HepG2 (cell line): ENCODE data around the gene CTNNBIP1. TPM values are rescaled to one million over a fixed set of nuclear protein-coding genes. Genes with fewer than 3 reads are reported as not detected.

Experiments
- ATAC-seq: fragments of 200-7000 bp; cut with Tn5 transposase; 3 replicates; pipeline ENCODE4 v1.9.1; 2020; ENCODE audit warnings: mild to moderate bottlenecking, moderate library complexity
- BruUV-seq: library from RNA; stranded (reverse); fragments of 400-500 nt; replicated peaks from 2 replicates; lab custom pipeline; 2021; lab: Mats Ljungman, UMichigan
- CTCF ChIA-PET: fragments of 300-600 bp; formaldehyde crosslinking; extraction: SDS; loops from one replicate; lab custom pipeline; 2021; ENCODE audit warnings: low total read pairs, inconsistent platforms, low intra/inter-chr PET ratio; lab: Yijun Ruan, JAX
- POLR2A ChIA-PET: fragments of 350-600 bp; sonication (Branson Sonifier 250); formaldehyde crosslinking; loops from one replicate; lab custom pipeline; 2020; ENCODE audit warnings: antibody characterized with exemption, inconsistent platforms; lab: Yijun Ruan, JAX
- DNase-seq: peaks from one replicate; pipeline ENCODE4 v3.0.0-alpha.2; 2015; ENCODE audit warnings: low spot score
- FAIRE-seq: peaks from 3 replicates; lab custom pipeline; 2011; peaks lifted over from hg19 to GRCh38; lab: Jason Lieb, UNC
- H2AFZ ChIP-seq: one replicate; pipeline ENCODE4 v1.6.1; 2011; ENCODE audit warnings: low read length, inconsistent platforms
- H3K27ac ChIP-seq: fragments of 300-600 bp; 3 replicates; pipeline ENCODE4 v1.8.0; 2011; ENCODE audit warnings: mixed run types, mild to moderate bottlenecking, mixed read lengths, low read length, inconsistent platforms; ENCODE audit not compliant: insufficient read depth; ENCODE audit errors: extremely low read length
- H3K27me3 ChIP-seq, 2 experiments: fragments of 200-600 bp in 1 of 2; 2 replicates in 1 of 2; 3 replicates in 1 of 2; pipeline versions ENCODE4 v1.6.0 to v1.8.0; 2011; ENCODE audit warnings: low read length in 2 of 2, mild to moderate bottlenecking in 2 of 2, moderate library complexity in 2 of 2, inconsistent platforms in 1 of 2; ENCODE audit not compliant: insufficient read depth in 2 of 2, control insufficient read depth in 1 of 2
- H3K36me3 ChIP-seq, 2 experiments: fragments of 200-600 bp in 1 of 2; replicated peaks in 1 of 2; 2 replicates in 1 of 2; 3 replicates in 1 of 2; pipeline versions ENCODE4 v1.5.1 to v1.8.0; 2011; ENCODE audit warnings: low read length in 2 of 2, inconsistent platforms in 1 of 2; ENCODE audit not compliant: insufficient read depth in 2 of 2, control insufficient read depth in 1 of 2
- H3K4me1 ChIP-seq: 2 replicates; pipeline ENCODE4 v1.5.1; 2012; ENCODE audit warnings: low read length, inconsistent platforms; ENCODE audit not compliant: insufficient read depth
- H3K4me2 ChIP-seq: 2 replicates; pipeline ENCODE4 v1.6.0; 2011; ENCODE audit warnings: low read depth, low read length, inconsistent platforms
- H3K4me3 ChIP-seq, 3 experiments: fragments of 200-600 bp in 1 of 3; sonication (generic), shearing (Covaris generic) in 1 of 3; replicated peaks in 1 of 3; 2 replicates each; pipeline ENCODE4 v1.5.1; 2011 to 2016; ENCODE audit warnings: low read length in 3 of 3, inconsistent platforms in 2 of 3, low read depth in 2 of 3, mild to moderate bottlenecking in 2 of 3, control low read depth in 1 of 3, mixed read lengths in 1 of 3; ENCODE audit not compliant: insufficient read depth in 1 of 3
- H3K79me2 ChIP-seq: one replicate; pipeline ENCODE4 v1.6.1; 2011; ENCODE audit warnings: low read length, inconsistent platforms; ENCODE audit not compliant: insufficient read depth
- H3K9ac ChIP-seq: 2 replicates; pipeline ENCODE4 v1.6.0; 2011; ENCODE audit warnings: mild to moderate bottlenecking, low read depth, low read length, inconsistent platforms; ENCODE audit not compliant: insufficient read depth
- H3K9me3 ChIP-seq: 2 replicates; pipeline ENCODE4 v1.5.1; 2012; ENCODE audit warnings: mild to moderate bottlenecking, low read length
- H4K20me1 ChIP-seq: 2 replicates; pipeline ENCODE4 v1.6.0; 2011; ENCODE audit warnings: inconsistent platforms, mild to moderate bottlenecking, low read length, moderate library complexity; ENCODE audit not compliant: insufficient read depth
- CEBPG ChIP-seq: IDR thresholded peaks from 2 replicates; pipeline ENCODE4 v1.6.1; 2016
- HNRNPH1 ChIP-seq: fragments of 200-400 bp; formaldehyde crosslinking; optimal IDR thresholded peaks from 2 replicates; pipeline ENCODE3; 2017; ENCODE audit warnings: mild to moderate bottlenecking, low read depth, low read length
- HNRNPL ChIP-seq: fragments of 200-400 bp; formaldehyde crosslinking; IDR thresholded peaks from 2 replicates; pipeline ENCODE4 v1.6.1; 2017; ENCODE audit warnings: mild to moderate bottlenecking, low read depth, low read length
- KLF13 ChIP-seq: sonication (generic); formaldehyde crosslinking; IDR thresholded peaks from 2 replicates; pipeline ENCODE4 v1.4.0; 2020; ENCODE audit warnings: mild to moderate bottlenecking, missing genetic modification reagents
- NKX3-1 ChIP-seq: sonication (generic); formaldehyde crosslinking; IDR thresholded peaks from 2 replicates; pipeline ENCODE4 v1.5.0; 2020; ENCODE audit warnings: missing genetic modification reagents
- PITX1 ChIP-seq: sonication (generic); formaldehyde crosslinking; IDR thresholded peaks from 2 replicates; pipeline ENCODE4 v1.5.1; 2020; ENCODE audit warnings: mild to moderate bottlenecking, missing genetic modification reagents
- TOE1 ChIP-seq: sonication (generic); formaldehyde crosslinking; IDR thresholded peaks from 2 replicates; pipeline ENCODE4 v1.4.0; 2020; ENCODE audit warnings: mild to moderate bottlenecking, missing genetic modification reagents
- XRCC5 ChIP-seq: fragments of 200-400 bp; formaldehyde crosslinking; optimal IDR thresholded peaks from 2 replicates; pipeline ENCODE3; 2017; ENCODE audit warnings: mild to moderate bottlenecking, low read length
- ZBTB20 ChIP-seq: sonication (generic); formaldehyde crosslinking; IDR thresholded peaks from 2 replicates; pipeline ENCODE4 v1.8.1; 2023; ENCODE audit warnings: missing genetic modification reagents, low read depth, mild to moderate bottlenecking, borderline replicate concordance
- ZBTB7A ChIP-seq: sonication (generic); formaldehyde crosslinking; IDR thresholded peaks from 2 replicates; pipeline ENCODE4 v1.8.0; 2022; ENCODE audit warnings: mild to moderate bottlenecking, missing genetic modification reagents
- ZNF720 ChIP-seq: sonication (generic); formaldehyde crosslinking; IDR thresholded peaks from 2 replicates; pipeline ENCODE4 v1.4.0; 2020; ENCODE audit warnings: missing genetic modification reagents
- ZNF839 ChIP-seq: sonication (generic); formaldehyde crosslinking; IDR thresholded peaks from 2 replicates; pipeline ENCODE4 v1.4.0; 2020; ENCODE audit warnings: missing genetic modification reagents, mild to moderate bottlenecking, borderline replicate concordance
- WGBS: methylation state at CpG from one replicate; pipeline ENCODE4 v1.1.6; 2017; ENCODE audit warnings: low lambda C conversion rate; 5-methylcytosine and 5-hydroxymethylcytosine counted together
- in situ Hi-C: cut with HindIII; loops from 2 replicates; pipeline ENCODE4 v1.10.0; 2017; ENCODE audit warnings: low pct_unique_long_range_greater_than_20kb; ENCODE audit not compliant: extremely low pct_ligation_motif_present
- intact Hi-C: fragments of 100-400 bp; cut with micrococcal nuclease; formaldehyde crosslinking; loops from one replicate; pipeline ENCODE4 v1.10.0; 2022; ENCODE audit not compliant: unreplicated experiment
- polyA plus RNA-seq, 8 experiments: library from polyadenylated mRNA; depleted of rRNA in 3 of 8; stranded (reverse) in 7 of 8; unstranded in 1 of 8; fragments of >200 nt; fragmentation: Illumina TruSeq in 4 of 8; extraction: Trizol in 4 of 8; gene quantifications; 2 replicates each; pipeline versions ENCODE4 v1.2.1 to v1.2.3, GENCODE V29; 2011 to 2016; ENCODE audit warnings: low read depth in 4 of 8, missing spikeins in 1 of 8, mixed read lengths in 1 of 8; ENCODE audit not compliant: insufficient read depth in 1 of 8
- total RNA-seq, 5 experiments: library from RNA; depleted of rRNA; stranded (reverse); fragments of >200 nt; fragmentation: Illumina TruSeq; extraction: Trizol; gene quantifications; 2 replicates each; pipeline ENCODE4 v1.2.3, GENCODE V29; 2016; ENCODE audit warnings: low read depth in 1 of 5
- TF ChIP-seq, protein P1 (sequence below): sonication (generic); formaldehyde crosslinking; IDR thresholded peaks from 2 replicates; pipeline ENCODE4 v1.5.0; 2020; ENCODE audit warnings: mild to moderate bottlenecking, missing genetic modification reagents
- TF ChIP-seq, protein P2 (sequence below): sonication (generic); formaldehyde crosslinking; IDR thresholded peaks from 2 replicates; pipeline ENCODE4 v1.4.0; 2020; ENCODE audit warnings: missing genetic modification reagents

CTNNBIP1 gene
- total and polyA plus RNA-seq, 2 of the 13 experiments (the other 11 are each of a cell fraction or from before 2014, with no cell fraction given), result 71.7 to 83.0 TPM

DNA sequence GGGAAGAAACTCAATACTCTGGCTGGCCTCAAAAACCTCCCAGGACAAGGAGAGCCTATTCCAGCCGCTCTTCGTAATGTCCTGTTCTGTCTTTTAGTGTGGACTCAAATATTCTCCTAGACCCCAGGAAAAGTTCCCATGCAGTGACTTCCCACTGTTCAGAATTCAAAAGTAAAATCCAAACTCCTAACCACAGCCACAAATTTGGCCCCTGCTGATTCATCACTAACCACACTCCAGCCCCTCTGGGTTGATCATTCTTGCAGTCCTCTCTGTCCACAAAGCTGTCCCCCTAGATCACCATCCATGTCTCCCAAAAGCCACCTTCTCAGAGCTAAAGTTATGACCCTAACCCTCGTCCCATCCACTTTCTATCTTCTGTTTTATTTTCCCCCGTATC is 5.1 kb downstream of the CTNNBIP1 start:
- TF ChIP-seq ZBTB7A (CRISPR knock-in tag), result no peak
- no peak for TF ChIP-seq HNRNPH1
- no peak for TF ChIP-seq ZNF839 (CRISPR knock-in tag)
- TF ChIP-seq, protein P1, sequence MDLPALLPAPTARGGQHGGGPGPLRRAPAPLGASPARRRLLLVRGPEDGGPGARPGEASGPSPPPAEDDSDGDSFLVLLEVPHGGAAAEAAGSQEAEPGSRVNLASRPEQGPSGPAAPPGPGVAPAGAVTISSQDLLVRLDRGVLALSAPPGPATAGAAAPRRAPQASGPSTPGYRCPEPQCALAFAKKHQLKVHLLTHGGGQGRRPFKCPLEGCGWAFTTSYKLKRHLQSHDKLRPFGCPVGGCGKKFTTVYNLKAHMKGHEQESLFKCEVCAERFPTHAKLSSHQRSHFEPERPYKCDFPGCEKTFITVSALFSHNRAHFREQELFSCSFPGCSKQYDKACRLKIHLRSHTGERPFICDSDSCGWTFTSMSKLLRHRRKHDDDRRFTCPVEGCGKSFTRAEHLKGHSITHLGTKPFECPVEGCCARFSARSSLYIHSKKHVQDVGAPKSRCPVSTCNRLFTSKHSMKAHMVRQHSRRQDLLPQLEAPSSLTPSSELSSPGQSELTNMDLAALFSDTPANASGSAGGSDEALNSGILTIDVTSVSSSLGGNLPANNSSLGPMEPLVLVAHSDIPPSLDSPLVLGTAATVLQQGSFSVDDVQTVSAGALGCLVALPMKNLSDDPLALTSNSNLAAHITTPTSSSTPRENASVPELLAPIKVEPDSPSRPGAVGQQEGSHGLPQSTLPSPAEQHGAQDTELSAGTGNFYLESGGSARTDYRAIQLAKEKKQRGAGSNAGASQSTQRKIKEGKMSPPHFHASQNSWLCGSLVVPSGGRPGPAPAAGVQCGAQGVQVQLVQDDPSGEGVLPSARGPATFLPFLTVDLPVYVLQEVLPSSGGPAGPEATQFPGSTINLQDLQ (CRISPR knock-in tag), result no peak
- no peak for TF ChIP-seq ZNF720 (CRISPR knock-in tag)
- TF ChIP-seq, protein P2, sequence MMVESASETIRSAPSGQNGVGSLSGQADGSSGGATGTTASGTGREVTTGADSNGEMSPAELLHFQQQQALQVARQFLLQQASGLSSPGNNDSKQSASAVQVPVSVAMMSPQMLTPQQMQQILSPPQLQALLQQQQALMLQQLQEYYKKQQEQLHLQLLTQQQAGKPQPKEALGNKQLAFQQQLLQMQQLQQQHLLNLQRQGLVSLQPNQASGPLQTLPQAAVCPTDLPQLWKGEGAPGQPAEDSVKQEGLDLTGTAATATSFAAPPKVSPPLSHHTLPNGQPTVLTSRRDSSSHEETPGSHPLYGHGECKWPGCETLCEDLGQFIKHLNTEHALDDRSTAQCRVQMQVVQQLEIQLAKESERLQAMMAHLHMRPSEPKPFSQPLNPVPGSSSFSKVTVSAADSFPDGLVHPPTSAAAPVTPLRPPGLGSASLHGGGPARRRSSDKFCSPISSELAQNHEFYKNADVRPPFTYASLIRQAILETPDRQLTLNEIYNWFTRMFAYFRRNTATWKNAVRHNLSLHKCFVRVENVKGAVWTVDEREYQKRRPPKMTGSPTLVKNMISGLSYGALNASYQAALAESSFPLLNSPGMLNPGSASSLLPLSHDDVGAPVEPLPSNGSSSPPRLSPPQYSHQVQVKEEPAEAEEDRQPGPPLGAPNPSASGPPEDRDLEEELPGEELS (CRISPR knock-in tag), result no peak
- TF ChIP-seq HNRNPL, result no peak
- no peak for TF ChIP-seq NKX3-1 (CRISPR knock-in tag)
- TF ChIP-seq PITX1 (CRISPR knock-in tag), result no peak
- TF ChIP-seq CEBPG (CRISPR knock-in tag), result no peak
- TF ChIP-seq TOE1, result no peak
- no peak for TF ChIP-seq KLF13 (CRISPR knock-in tag)
- no peak for TF ChIP-seq ZBTB20 (CRISPR knock-in tag)
- no peak for TF ChIP-seq XRCC5
- Histone ChIP-seq H4K20me1 (peaks cover 4% of the 10 kb centered on the region; the same call in 1 of the 2 replicates), H3K4me3 (no peak overlapping the region), H2AFZ (no peak overlapping the region), H3K4me1 (peaks cover 84% of the 10 kb centered on the region), H3K79me2 (peaks cover 65% of the 10 kb centered on the region), H3K27me3 (no peaks in the 10 kb centered on the region; a peak in 2 of 5 replicates), H3K9me3 (no peaks in the 10 kb centered on the region), H3K9ac (no peak overlapping the region), H3K36me3 (no peaks in the 10 kb centered on the region; a peak in 1 of 5 replicates), H3K4me2 (no peak overlapping the region), H3K27ac (no peak overlapping the region)
- intact Hi-C loops (no loop called here), in situ Hi-C loops (no loop called here)
- ChIA-PET CTCF (no interaction called here), POLR2A (interaction anchor here (1.9 kb wide), 1 partner anchor 9 kb away, joined by 6 read pairs; no protein-coding TSS in a partner anchor)
- ATAC-seq (no peak), FAIRE-seq (no peak), DNase-seq (no peak)
- no TSS peak for BruUV-seq
- 86% methylated on average over 4 of the region's 4 CpGs for WGBS
